C4-2B (cell line): ENCODE measurements around the gene RNF111.

Experiments used
- CTCF ChIP-seq: fragments of 450-650 bp; conservative IDR thresholded peaks from 2 replicates; pipeline ENCODE4 v1.5.1; 2017; ENCODE audit warnings: mild to moderate bottlenecking
- ZFX ChIP-seq: fragments of 450-650 bp; IDR thresholded peaks from 2 replicates; pipeline ENCODE4 v1.6.1; 2017

GRCh38 chr15:59074607-59075006 lies 87.1 kb downstream of the RNF111 start:
- TF ChIP-seq CTCF = no peak
- no peak for TF ChIP-seq ZFX
